HG02943 (cell line): ENCODE measurements around the gene TMC5.

Source experiments
- ATAC-seq: cut with Tn5 transposase; IDR thresholded peaks from one replicate; pipeline ENCODE4 v1.9.1; 2021; ENCODE audit warnings: mild to moderate bottlenecking, low read depth, moderate library complexity; ENCODE audit not compliant: unreplicated experiment

TMC5 gene

GRCh38 chr16:19446300-19446846 lies 28.7 kb downstream of the TMC5 start:
- ATAC-seq: no peak

DNA sequence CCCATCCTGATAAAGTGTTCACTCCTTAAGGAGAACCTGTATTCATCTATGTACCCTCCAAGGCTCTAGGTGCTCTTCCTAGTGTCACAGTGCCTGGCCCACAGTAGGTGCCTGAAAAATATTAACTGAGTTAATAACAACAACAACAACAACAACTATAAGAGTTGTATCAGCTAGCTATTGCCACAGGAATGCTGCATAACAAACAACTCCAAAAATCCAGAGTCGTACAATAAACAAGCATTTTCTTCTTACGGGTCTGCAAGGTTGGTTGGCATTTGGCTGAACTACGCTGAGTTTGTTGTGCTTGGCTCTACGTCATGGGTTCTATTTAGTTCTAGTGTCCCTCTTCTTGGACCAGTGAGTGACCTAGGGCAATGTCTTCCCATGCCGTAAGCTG lies 29.2 kb downstream of the TMC5 start:
- ATAC-seq: no peak

GRCh38 chr16:19450186-19450585 lies 32.5 kb downstream of the TMC5 start:
- no peak for ATAC-seq

DNA sequence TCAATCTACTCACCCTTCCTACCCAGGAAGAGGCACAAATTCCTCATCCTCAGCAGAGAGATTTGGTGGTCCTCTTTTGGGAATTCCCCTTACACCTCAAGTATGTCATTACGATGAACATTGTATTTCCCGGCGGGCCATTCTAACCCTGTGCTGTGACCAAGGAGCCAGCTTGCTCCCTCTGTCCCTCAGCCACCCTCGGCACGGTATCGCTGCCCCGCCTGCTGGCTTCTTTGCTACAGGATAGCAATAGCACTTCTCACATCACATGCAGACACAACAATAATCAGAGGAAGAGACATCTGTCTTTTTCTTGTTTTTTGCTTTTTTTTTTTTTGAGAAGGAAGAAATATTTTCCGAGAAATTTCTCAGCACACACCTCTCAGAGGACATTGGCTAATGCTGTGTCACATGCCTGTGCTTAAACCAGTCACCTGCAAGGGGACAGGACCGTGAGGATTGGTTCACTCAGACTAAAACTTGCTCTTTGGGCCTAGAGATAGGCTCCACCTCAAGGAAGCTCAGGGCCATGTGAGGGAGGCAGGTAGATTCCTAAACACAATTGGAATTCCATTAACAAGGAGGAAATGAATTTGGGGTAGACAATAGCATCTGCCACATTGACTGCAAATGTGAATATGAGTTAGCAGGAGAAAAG lies 41.2 kb downstream of the TMC5 start:
- ATAC-seq: no peak

- ATAC-seq: no peak
Observed at GRCh38 chr16:19460397-19460796, 42.7 kb downstream of the TMC5 start.

- no peak for ATAC-seq
Observed at GRCh38 chr16:19463468-19464315, 46.0 kb downstream of the TMC5 start.

DNA sequence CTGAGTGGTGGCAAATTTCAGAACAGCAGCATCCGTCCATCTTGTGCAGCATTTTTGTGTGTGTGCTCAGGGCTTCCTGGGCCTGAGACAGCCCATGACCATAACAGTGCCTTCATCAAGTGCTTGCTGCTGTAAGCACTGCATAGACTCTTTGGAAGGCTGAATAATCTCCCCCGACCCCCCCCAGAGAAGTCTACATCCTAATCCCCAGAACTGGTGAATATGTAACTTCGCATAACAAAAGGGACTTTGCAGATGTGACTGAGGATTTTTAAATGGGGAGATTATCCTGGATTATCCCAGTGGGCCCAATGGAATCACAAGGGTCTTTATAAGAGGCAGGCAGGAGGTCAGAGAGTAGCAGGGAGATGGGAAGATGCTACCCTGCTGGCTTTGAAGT lies 50.6 kb downstream of the TMC5 start:
- ATAC-seq: no peak

- no peak for ATAC-seq
Observed at GRCh38 chr16:19472482-19472881, 54.8 kb downstream of the TMC5 start.

GRCh38 chr16:19474617-19475016 lies 56.9 kb downstream of the TMC5 start:
- ATAC-seq: no peak

DNA sequence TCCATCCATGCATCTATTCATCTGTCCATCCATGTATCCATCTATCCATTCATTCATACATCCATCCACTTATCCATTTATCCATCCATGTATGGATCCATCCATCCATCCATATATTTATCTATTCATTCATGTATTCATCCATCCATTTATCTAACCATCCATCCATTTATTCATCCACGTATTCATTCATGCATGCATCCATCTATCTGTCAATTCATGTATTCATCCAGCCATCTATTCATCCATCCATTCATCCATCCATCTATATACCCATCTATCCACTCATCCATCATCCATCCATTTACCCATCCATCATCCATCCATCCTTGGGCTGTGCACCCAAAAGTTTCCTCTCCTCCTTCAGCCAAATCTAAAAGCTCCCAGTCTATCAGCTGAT lies 60.8 kb downstream of the TMC5 start:
- ATAC-seq: no peak

- ATAC-seq: no peak
Observed at GRCh38 chr16:19479302-19479721, 61.6 kb downstream of the TMC5 start.

GRCh38 chr16:19481296-19481695 lies 63.6 kb downstream of the TMC5 start:
- ATAC-seq: no peak

- ATAC-seq: no peak
Observed at GRCh38 chr16:19481769-19482168, 64.1 kb downstream of the TMC5 start.

- ATAC-seq: no peak
Observed at GRCh38 chr16:19482291-19482690, 64.6 kb downstream of the TMC5 start.

DNA sequence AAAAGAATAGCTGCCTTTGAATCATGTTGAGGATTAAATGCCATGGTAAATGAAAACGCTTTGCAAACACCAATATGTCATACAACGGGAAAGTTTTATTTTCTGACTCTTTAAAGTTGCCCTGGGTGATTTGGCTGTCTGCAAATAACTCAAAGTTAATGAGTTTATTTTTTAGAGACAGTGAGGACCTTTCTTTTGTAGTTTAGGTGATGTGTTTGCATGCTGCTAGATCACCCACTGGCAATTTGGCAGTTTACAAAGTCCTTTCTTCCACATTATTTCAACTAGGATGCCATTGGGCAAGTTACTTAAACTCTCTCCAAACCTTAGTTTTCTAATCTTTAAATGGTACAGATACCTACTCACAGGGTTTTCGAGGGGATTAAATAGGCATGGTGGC lies 66.4 kb downstream of the TMC5 start:
- ATAC-seq: no peak

DNA sequence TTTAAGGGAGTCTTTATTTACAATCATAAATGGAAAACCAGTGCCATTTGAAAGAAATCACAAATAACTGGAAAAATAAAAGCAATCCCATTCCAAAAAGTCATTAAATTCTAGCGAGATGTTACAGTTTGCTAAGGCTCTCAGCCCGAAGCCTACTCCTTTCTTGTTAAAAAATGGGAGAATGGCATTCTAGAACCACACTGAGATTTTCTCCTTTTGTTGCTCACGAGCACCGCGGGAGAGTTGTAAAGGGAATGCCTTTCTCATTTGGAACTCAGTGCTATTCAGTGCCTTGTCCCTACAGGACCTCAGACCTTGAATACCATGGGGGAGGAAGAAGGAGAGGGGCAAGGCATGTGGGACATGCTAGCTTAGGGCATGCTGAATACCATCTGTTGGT lies 67.9 kb downstream of the TMC5 start:
- ATAC-seq: no peak

DNA sequence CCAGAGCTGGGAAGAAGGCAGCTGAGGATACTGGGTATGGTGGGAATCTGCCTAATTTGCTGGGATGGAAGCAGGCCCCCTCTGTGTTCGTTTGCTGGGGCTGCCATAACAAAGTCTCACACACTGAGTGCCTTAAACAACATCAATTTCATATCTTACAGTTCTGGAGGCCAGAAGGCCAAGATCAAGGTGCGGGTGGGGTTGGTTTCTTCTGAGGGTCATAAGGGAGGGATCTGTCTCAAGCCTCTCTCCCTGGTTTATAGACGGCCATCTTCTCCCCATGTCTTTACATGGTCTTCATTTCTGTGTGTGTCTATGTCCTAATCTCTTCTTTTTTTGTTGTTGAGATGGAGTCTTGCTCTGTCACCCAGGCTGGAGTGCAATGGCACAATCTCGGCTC lies 68.4 kb downstream of the TMC5 start:
- ATAC-seq: no peak

DNA sequence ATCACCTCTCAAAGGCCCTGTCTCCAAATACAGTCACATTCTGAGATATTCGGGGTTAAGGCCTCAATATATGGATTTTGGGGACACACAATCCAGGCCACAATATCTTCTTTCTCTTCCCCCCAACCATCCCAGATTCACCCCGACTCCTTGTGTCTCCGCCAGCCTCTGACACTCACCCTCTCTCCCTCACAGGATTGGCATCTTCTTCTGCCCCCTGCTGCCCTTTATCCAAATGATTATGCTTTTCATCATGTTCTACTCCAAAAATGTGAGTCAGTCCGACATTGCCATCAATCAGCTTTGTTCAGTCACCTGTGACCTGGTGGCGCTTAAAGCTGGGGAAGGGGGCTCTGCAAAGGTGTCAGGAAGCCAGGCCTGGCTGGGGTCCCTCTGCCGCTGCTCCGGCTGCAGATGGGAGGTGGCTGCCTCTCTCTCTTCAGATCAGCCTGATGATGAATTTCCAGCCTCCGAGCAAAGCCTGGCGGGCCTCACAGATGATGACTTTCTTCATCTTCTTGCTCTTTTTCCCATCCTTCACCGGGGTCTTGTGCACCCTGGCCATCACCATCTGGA lies 69.2 kb downstream of the TMC5 start:
- no peak for ATAC-seq

DNA sequence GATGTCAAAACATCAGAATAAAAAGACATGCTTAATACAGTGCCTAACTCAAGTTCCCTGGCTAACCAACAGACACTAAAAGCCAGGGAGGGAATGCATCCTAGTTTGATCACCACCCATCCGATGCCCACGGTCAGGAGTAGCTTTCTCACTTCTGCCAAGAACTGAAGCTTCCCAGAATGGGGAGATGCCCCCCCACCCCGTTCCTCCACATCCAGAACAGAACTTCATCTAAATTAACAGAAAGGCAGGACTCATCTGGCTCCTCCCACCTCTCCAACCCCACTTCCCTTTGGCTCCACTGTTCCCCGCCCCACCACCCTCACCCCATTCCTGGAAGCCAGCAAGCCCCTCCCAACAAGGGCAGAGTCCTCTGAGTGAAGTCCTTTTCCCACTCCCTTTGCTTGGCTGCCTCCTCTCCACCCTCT lies 70.5 kb downstream of the TMC5 start:
- ATAC-seq: no peak

DNA sequence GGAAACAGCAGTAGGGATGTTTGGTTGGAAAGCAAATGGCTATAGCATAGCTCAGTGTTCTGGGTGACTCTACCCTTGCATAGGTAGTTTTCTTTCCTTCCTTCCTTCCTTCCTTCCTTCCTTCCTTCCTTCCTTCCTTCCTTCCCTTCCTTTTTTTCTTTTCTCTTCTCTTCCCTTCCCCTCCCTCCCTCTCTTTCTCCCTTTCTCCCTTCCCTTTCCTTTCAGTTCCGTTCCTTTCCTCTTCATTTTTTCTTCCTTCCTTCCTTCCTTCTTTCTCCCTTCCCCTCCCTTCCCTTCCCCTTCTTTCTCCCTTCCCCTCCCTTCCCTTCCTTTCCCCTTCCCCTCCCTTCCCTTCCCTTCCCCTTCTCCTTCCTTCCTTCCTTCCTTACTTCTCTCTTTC lies 72.9 kb downstream of the TMC5 start:
- ATAC-seq: no peak

DNA sequence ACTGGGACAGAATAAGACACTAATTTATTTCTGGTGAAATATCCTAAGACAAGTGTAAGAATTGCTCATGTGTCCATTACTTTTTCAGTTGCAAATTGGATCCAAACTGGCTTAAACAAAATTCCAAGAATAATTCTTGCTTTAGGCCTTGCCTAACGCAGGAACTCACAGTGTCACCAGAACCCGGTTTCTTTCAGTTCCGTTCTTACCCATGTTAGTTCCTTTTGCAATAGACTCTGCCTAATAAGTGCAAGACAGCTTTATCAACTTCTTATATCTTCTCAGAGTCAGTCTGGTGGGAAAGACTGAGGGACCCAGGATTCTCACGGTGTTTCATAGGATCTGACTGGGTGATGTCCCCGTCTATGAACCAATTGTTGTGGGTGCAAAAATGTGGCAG lies 79.5 kb downstream of the TMC5 start:
- no peak for ATAC-seq
